Right atrium auricular region (tissue), 2 donors: ENCODE measurements around the gene MYO9B. TPM values are rescaled to one million over a fixed set of nuclear protein-coding genes. Genes with fewer than 3 reads are reported as not detected.
A peak's percentile ranks its signal among the peaks of the same experiment; 100 is the strongest.

Experiments
- DNase-seq: peaks from one replicate; pipeline ENCODE4 v3.0.0-alpha.2; 2019; ENCODE audit warnings: low spot score
- H3K27ac ChIP-seq, 2 donors: fragments of 200-600 bp; sonication (generic); 1 replicate in 1 of 2; 2 replicates in 1 of 2; pipeline ENCODE4 v1.5.1; 2016 to 2019
- H3K27me3 ChIP-seq, 2 donors: fragments of 200-600 bp; sonication (generic); one replicate each; pipeline versions ENCODE4 v1.5.1 to v1.6.0; 2017 to 2019
- H3K36me3 ChIP-seq: fragments of 200-600 bp; sonication (generic); one replicate; pipeline ENCODE4 v1.5.1; 2016
- H3K4me1 ChIP-seq, 2 donors: fragments of 200-600 bp; sonication (generic); one replicate each; pipeline versions ENCODE4 v1.5.1 to v1.6.0; 2017 to 2019
- H3K4me3 ChIP-seq, 2 donors: fragments of 200-600 bp; sonication (generic); 1 replicate in 1 of 2; 2 replicates in 1 of 2; pipeline ENCODE4 v1.5.1; 2017 to 2019; ENCODE audit warnings: mild to moderate bottlenecking in 1 of 2, moderate library complexity in 1 of 2
- H3K9me3 ChIP-seq, 2 donors: fragments of 200-600 bp; sonication (generic); one replicate each; pipeline ENCODE4 v1.5.1; 2019
- CTCF ChIP-seq, 2 donors: fragments of 200-600 bp; sonication (generic); IDR thresholded peaks; one replicate each; pipeline ENCODE4 v1.5.1; 2019; ENCODE audit warnings: antibody characterized with exemption in 2 of 2
- total RNA-seq, 2 donors: library from RNA; depleted of rRNA; stranded (reverse); fragments of >200 nt; gene quantifications; one replicate each; pipeline ENCODE4 v1.1.0, GENCODE V29; 2016

MYO9B gene
- total RNA-seq, 2 donors from 2014 or later, result 25.4 to 40.8 TPM

- TF ChIP-seq CTCF (IDR thresholded peaks at IDR 0.05), result no peak
- Histone ChIP-seq H3K27me3 (no peaks in the 10 kb centered on the region), H3K36me3 (peaks cover 14% of the 10 kb centered on the region), H3K4me1 (no peaks in the 10 kb centered on the region), H3K27ac (no peak overlapping the region), H3K4me3 (no peak overlapping the region), H3K9me3 (no peaks in the 10 kb centered on the region)
- DNase-seq, result no peak
Measured at GRCh38 chr19:17045907-17046502, 29.6 kb upstream of the MYO9B start.

GRCh38 chr19:17048885-17049453 lies 26.6 kb upstream of the MYO9B start:
- no peaks in the 10 kb centered on the region for H3K9me3 ChIP-seq
- TF ChIP-seq CTCF (IDR thresholded peaks at IDR 0.05), result no peak
- no peaks in the 10 kb centered on the region for H3K27me3 ChIP-seq
- no peaks in the 10 kb centered on the region for H3K4me1 ChIP-seq
- H3K27ac ChIP-seq, result no peak overlapping the region
- no peak for DNase-seq
- H3K4me3 ChIP-seq, result no peak overlapping the region
- peaks cover 14% of the 10 kb centered on the region for H3K36me3 ChIP-seq

- no peaks in the 10 kb centered on the region for H3K9me3 ChIP-seq
- H3K36me3 ChIP-seq, result peaks cover 14% of the 10 kb centered on the region
- no peak overlapping the region for H3K27ac ChIP-seq
- no peak for TF ChIP-seq CTCF (IDR thresholded peaks at IDR 0.05)
- no peak for DNase-seq
- H3K4me3 ChIP-seq, result no peak overlapping the region
- no peaks in the 10 kb centered on the region for H3K27me3 ChIP-seq
- H3K4me1 ChIP-seq, result no peaks in the 10 kb centered on the region
Measured at GRCh38 chr19:17049711-17050280, 25.8 kb upstream of the MYO9B start.

- H3K36me3 ChIP-seq, result peaks cover 19% of the 10 kb centered on the region
- H3K4me1 ChIP-seq, result no peaks in the 10 kb centered on the region
- H3K9me3 ChIP-seq, result no peaks in the 10 kb centered on the region
- no peak overlapping the region for H3K4me3 ChIP-seq
- DNase-seq, result no peak
- no peak overlapping the region for H3K27ac ChIP-seq
- no peaks in the 10 kb centered on the region for H3K27me3 ChIP-seq
- TF ChIP-seq CTCF (IDR thresholded peaks at IDR 0.05), result peak; percentile 51 to 80
Measured at GRCh38 chr19:17052439-17052838, 23.1 kb upstream of the MYO9B start.

GRCh38 chr19:17054746-17055145 lies 20.8 kb upstream of the MYO9B start:
- Histone ChIP-seq H3K4me3 (no peak overlapping the region), H3K36me3 (peaks cover 31% of the 10 kb centered on the region), H3K27me3 (no peaks in the 10 kb centered on the region), H3K27ac (no peak overlapping the region), H3K9me3 (peaks cover 0 to 16% of the 10 kb centered on the region in 2 donors), H3K4me1 (no peaks in the 10 kb centered on the region)
- DNase-seq, result no peak
- TF ChIP-seq CTCF (IDR thresholded peaks at IDR 0.05), result no peak
